Brain microvascular endothelial cell (primary cell): ENCODE measurements around the gene PTPRN2.

ENCODE experiments used
- DNase-seq: peaks from one replicate; pipeline ENCODE4 v3.0.0-alpha.2; 2020
- H3K27ac ChIP-seq: fragments of 250-450 bp; sonication (Bioruptor Pico); 2 replicates; pipeline ENCODE4 v1.5.1; 2020; ENCODE audit warnings: mild to moderate bottlenecking, moderate library complexity
- H3K27me3 ChIP-seq: fragments of 250-450 bp; sonication (Bioruptor Pico); replicated peaks from 2 replicates; pipeline ENCODE4 v1.5.1; 2020; ENCODE audit warnings: mild to moderate bottlenecking
- H3K36me3 ChIP-seq: fragments of 250-450 bp; sonication (Bioruptor Pico); replicated peaks from 2 replicates; pipeline ENCODE4 v1.5.1; 2020; ENCODE audit warnings: mild to moderate bottlenecking
- H3K4me3 ChIP-seq: 2 replicates; pipeline ENCODE4 v1.5.1; 2011; ENCODE audit warnings: low read depth, mild to moderate bottlenecking, control low read depth, low read length, moderate library complexity
- CTCF ChIP-seq: IDR thresholded peaks from 2 replicates; pipeline ENCODE4 v1.5.1; 2011; ENCODE audit warnings: low read depth, mild to moderate bottlenecking, moderate library complexity, low read length, control low read depth, inconsistent platforms; ENCODE audit errors: missing control alignments
- in situ Hi-C: cut with HindIII; loops from 2 replicates; pipeline ENCODE4 v1.10.0; 2017; ENCODE audit warnings: low sequenced_read_pairs, low pct_ligation_motif_present

Gene PTPRN2

GRCh38 chr7:157652954-157653826 lies 934.4 kb downstream of the PTPRN2 start:
- no peaks in the 10 kb centered on the region for H3K36me3 ChIP-seq
- no peak overlapping the region for H3K27ac ChIP-seq
- in situ Hi-C loops: no loop called here
- no peaks in the 10 kb centered on the region for H3K27me3 ChIP-seq
- TF ChIP-seq CTCF: no peak
- DNase-seq: no peak
- no peak overlapping the region for H3K4me3 ChIP-seq

- no peak overlapping the region for H3K27ac ChIP-seq
- H3K36me3 ChIP-seq: no peaks in the 10 kb centered on the region
- in situ Hi-C loops: no loop called here
- DNase-seq: no peak
- no peaks in the 10 kb centered on the region for H3K27me3 ChIP-seq
- no peak overlapping the region for H3K4me3 ChIP-seq
- TF ChIP-seq CTCF: no peak
These were observed 935.3 kb downstream of the PTPRN2 start for GRCh38 chr7:157652161-157652953.

GRCh38 chr7:157651366-157652160 lies 936.1 kb downstream of the PTPRN2 start:
- no peaks in the 10 kb centered on the region for H3K36me3 ChIP-seq
- H3K4me3 ChIP-seq: no peak overlapping the region
- in situ Hi-C loops: no loop called here
- H3K27me3 ChIP-seq: no peaks in the 10 kb centered on the region
- DNase-seq: no peak
- no peak overlapping the region for H3K27ac ChIP-seq
- TF ChIP-seq CTCF: no peak

- no peaks in the 10 kb centered on the region for H3K27me3 ChIP-seq
- H3K36me3 ChIP-seq: no peaks in the 10 kb centered on the region
- no peak overlapping the region for H3K27ac ChIP-seq
- H3K4me3 ChIP-seq: no peak overlapping the region
- in situ Hi-C loops: no loop called here
- TF ChIP-seq CTCF: no peak
- no peak for DNase-seq
These were observed 936.8 kb downstream of the PTPRN2 start for GRCh38 chr7:157650801-157651200.

GRCh38 chr7:157650131-157650631 lies 937.4 kb downstream of the PTPRN2 start:
- Histone ChIP-seq H3K27me3 (no peaks in the 10 kb centered on the region), H3K27ac (no peak overlapping the region), H3K4me3 (no peak overlapping the region), H3K36me3 (no peaks in the 10 kb centered on the region)
- in situ Hi-C loops: no loop called here
- no peak for DNase-seq
- TF ChIP-seq CTCF: no peak
